ENCODE results near the gene ASGR1. TPM values are rescaled to one million over a fixed set of nuclear protein-coding genes. Genes with fewer than 3 reads are reported as not detected.

ASGR1 gene
- total RNA-seq, 4 donors from 2014 or later: 0.21 to 1.5 (median 0.59) TPM; not detected in 1

DNA sequence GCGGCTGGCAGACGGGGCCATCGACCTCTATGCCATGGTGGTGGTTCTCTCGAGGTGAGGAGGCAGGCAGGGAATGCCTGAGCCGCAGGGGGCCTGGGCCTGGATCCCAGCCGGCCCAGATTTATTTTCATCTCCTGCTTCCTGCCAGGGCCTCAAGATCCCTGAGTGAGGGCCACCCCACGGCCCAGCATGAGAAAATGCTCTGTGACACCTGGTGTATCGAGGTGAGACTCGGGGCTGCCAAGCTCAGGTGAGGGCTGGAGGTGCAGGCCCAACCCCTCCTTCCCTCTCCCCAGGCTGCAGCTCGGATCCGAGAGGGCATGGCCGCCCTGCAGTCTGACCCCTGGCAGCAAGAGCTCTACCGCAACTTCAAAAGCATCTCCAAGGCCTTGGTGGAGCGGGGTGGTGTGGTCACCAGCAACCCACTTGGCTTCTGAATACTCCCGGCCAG lies 45.5 kb upstream of the ASGR1 start:
- WGBS, 2 donors: 64 to 75% methylated on average over 6 to 10 of the region's 15 CpGs
- Histone ChIP-seq H3K27ac (no peak overlapping the region), H3K9me3 (no peaks in the 10 kb centered on the region), H3K36me3 (peaks cover 6 to 81% (median 29%) of the 10 kb centered on the region in 3 donors), H3K4me1 (peaks cover 0 to 21% (median 12%) of the 10 kb centered on the region in 4 donors), H3K4me3 (no peak overlapping the region), H3K27me3 (no peaks in the 10 kb centered on the region)
- DNase-seq (ENCODE audit: low spot score in 2 of 2): no peak
- TF ChIP-seq POLR2A (IDR thresholded peaks at IDR 0.05) (no peak), EP300 (IDR thresholded peaks at IDR 0.05) (no peak), CTCF (IDR thresholded peaks at IDR 0.05) (no peak)

- TF ChIP-seq EP300 (IDR thresholded peaks at IDR 0.05) (no peak), POLR2A (IDR thresholded peaks at IDR 0.05) (no peak), CTCF (IDR thresholded peaks at IDR 0.05) (no peak)
- no peak for DNase-seq (ENCODE audit: low spot score in 2 of 2)
- Histone ChIP-seq H3K27me3 (no peaks in the 10 kb centered on the region), H3K36me3 (peaks cover 6 to 76% (median 23%) of the 10 kb centered on the region in 3 donors), H3K4me3 (no peak overlapping the region), H3K9me3 (no peaks in the 10 kb centered on the region), H3K27ac (no peak overlapping the region), H3K4me1 (peaks cover 0 to 26% (median 15%) of the 10 kb centered on the region in 4 donors)
- WGBS, 2 donors: 60 to 76% methylated on average over 10 of the region's 10 CpGs
These were observed 44.9 kb upstream of the ASGR1 start for GRCh38 chr17:7224110-7224509.

DNA sequence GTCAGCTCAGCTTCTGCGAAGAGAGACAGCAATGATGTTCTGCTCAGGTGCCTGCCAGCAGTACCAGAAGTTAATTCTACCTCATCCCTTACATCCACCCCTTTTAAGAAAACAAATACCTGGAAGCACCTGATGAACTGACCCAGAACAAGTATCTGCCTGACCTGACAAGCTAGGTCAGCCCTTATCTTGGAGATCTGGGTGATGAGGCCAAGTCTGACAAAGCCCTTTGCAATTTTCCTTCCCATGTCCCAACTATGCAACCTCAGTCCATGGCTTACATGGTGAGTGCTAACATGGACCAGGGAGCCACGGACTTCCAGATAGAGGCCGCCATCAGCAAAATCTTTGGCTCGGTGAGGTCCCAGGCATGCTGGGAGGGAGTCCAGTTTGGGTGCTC lies 44.2 kb upstream of the ASGR1 start:
- DNase-seq (ENCODE audit: low spot score in 2 of 2): no peak
- no peak for TF ChIP-seq CTCF (IDR thresholded peaks at IDR 0.05)
- no peak for TF ChIP-seq EP300 (IDR thresholded peaks at IDR 0.05)
- no peak for TF ChIP-seq POLR2A (IDR thresholded peaks at IDR 0.05)
- H3K27me3 ChIP-seq: no peaks in the 10 kb centered on the region
- H3K4me1 ChIP-seq: peaks cover 0 to 33% (median 19%) of the 10 kb centered on the region in 4 donors
- no peak overlapping the region for H3K4me3 ChIP-seq
- no peaks in the 10 kb centered on the region for H3K9me3 ChIP-seq
- H3K27ac ChIP-seq: no peak overlapping the region
- 71 to 76% methylated on average over 4 of the region's 4 CpGs for WGBS, 2 donors
- peaks cover 6 to 68% (median 18%) of the 10 kb centered on the region in 3 donors for H3K36me3 ChIP-seq

GRCh38 chr17:7222972-7223292 lies 43.8 kb upstream of the ASGR1 start:
- H3K36me3 ChIP-seq: peaks cover 6 to 64% (median 18%) of the 10 kb centered on the region in 3 donors

GRCh38 chr17:7222093-7222971 lies 43.2 kb upstream of the ASGR1 start:
- Histone ChIP-seq H3K4me3 (no peak overlapping the region), H3K27ac (peak overlapping the region in 1 of 4 donors; percentile 98), H3K36me3 (peaks cover 3 to 58% (median 15%) of the 10 kb centered on the region in 3 donors), H3K27me3 (no peaks in the 10 kb centered on the region), H3K4me1 (peaks cover 0 to 43% (median 23%) of the 10 kb centered on the region in 4 donors), H3K9me3 (no peaks in the 10 kb centered on the region)
- WGBS, 2 donors: 69 to 72% methylated on average over 15 of the region's 15 CpGs
- TF ChIP-seq EP300 (IDR thresholded peaks at IDR 0.05) (no peak), CTCF (IDR thresholded peaks at IDR 0.05) (no peak), POLR2A (IDR thresholded peaks at IDR 0.05) (no peak)
- no peak for DNase-seq (ENCODE audit: low spot score in 2 of 2)

More at GRCh38 chr17:7222972-7223292, 43.8 kb upstream of the ASGR1 start:
- no peak for TF ChIP-seq EP300 (IDR thresholded peaks at IDR 0.05)
- no peak for TF ChIP-seq POLR2A (IDR thresholded peaks at IDR 0.05)
- no peak overlapping the region for H3K4me3 ChIP-seq
- peaks cover 0 to 38% (median 21%) of the 10 kb centered on the region in 4 donors for H3K4me1 ChIP-seq
- no peak for DNase-seq (ENCODE audit: low spot score in 2 of 2)
- WGBS, 2 donors: 63 to 66% methylated on average over 7 of the region's 7 CpGs
- H3K9me3 ChIP-seq: no peaks in the 10 kb centered on the region
- no peak overlapping the region for H3K27ac ChIP-seq
- no peaks in the 10 kb centered on the region for H3K27me3 ChIP-seq
